Smooth muscle cell of the umbilical artery (primary cell): ENCODE measurements around the gene MIA2. TPM values are rescaled to one million over a fixed set of nuclear protein-coding genes. Genes with fewer than 3 reads are reported as not detected.

Experiments
- total RNA-seq: library from RNA; depleted of rRNA; stranded (reverse); fragments of >200 nt; gene quantifications from 2 replicates; pipeline ENCODE4 v1.2.3, GENCODE V29; 2014

The MIA2 gene
- 20.2 and 25.2 TPM in 2 replicates for total RNA-seq

GRCh38 chr14:39233680-39234326 lies at the start of gene MIA2:
TSS of gene MIA2 (plus strand) at chr14:39233915. CDS start at chr14:39234115, 200 bp downstream.

GRCh38 chr14:39432179-39432618 lies 198.5 kb downstream of the MIA2 start, which contains the start of gene FBXO33:
TSS of gene FBXO33 (minus strand) at chr14:39432433. CDS start at chr14:39432162, 271 bp downstream.

Other genes starting within 250 kb of the MIA2 start
- gene SEC23A, start 130.7 kb upstream of the MIA2 start, total RNA-seq: 633 and 704 TPM in 2 replicates
- 18.1 and 22.1 TPM in 2 replicates for gene GEMIN2, start 119.6 kb upstream of the MIA2 start, total RNA-seq
- 28.6 and 29.7 TPM in 2 replicates for gene TRAPPC6B, start 63.6 kb upstream of the MIA2 start, total RNA-seq
- 19.6 and 24.9 TPM in 2 replicates for gene PNN, start 58.7 kb upstream of the MIA2 start, total RNA-seq
- gene FBXO33, start 198.5 kb downstream of the MIA2 start, total RNA-seq: 18.4 and 19.5 TPM in 2 replicates